Lower leg skin (tissue), 4 donors: ENCODE results near the gene SLC2A4. TPM values are rescaled to one million over a fixed set of nuclear protein-coding genes. Genes with fewer than 3 reads are reported as not detected.

Experiments
- DNase-seq, 2 donors: peaks; one replicate each; pipeline ENCODE4 v3.0.0-alpha.2; 2019; ENCODE audit warnings: low spot score in 2 of 2
- H3K4me3 ChIP-seq: fragments of 200-600 bp; sonication (generic); 2 replicates; pipeline ENCODE4 v1.5.1; 2017; ENCODE audit warnings: mild to moderate bottlenecking, low read depth; ENCODE audit not compliant: poor library complexity, severe bottlenecking
- POLR2A ChIP-seq, 2 donors: fragments of 450-650 bp; IDR thresholded peaks; one replicate each; pipeline ENCODE4 v1.6.1; 2016 to 2017; ENCODE audit warnings: antibody characterized with exemption in 2 of 2, mild to moderate bottlenecking in 1 of 2, moderate library complexity in 1 of 2
- WGBS, 2 donors: methylation state at CpG; one replicate each; pipeline ENCODE4 v1.1.5; 2018; 5-methylcytosine and 5-hydroxymethylcytosine counted together
- intact Hi-C: fragments of 100-400 bp; cut with DNase I; formaldehyde crosslinking; loops from one replicate; pipeline ENCODE4 v1.15.0; 2023; ENCODE audit warnings: low total_unique reads
- total RNA-seq, 4 donors: library from RNA; depleted of rRNA; stranded (reverse); fragments of >200 nt; gene quantifications; one replicate each; pipeline ENCODE4 v1.1.0, GENCODE V29; 2016
- TF ChIP-seq, protein P1 (sequence below), 3 donors: fragments of 450-650 bp; IDR thresholded peaks; one replicate each; pipeline ENCODE4 v1.5.1; 2016; ENCODE audit warnings: antibody characterized with exemption in 3 of 3, mild to moderate bottlenecking in 3 of 3, moderate library complexity in 2 of 3

SLC2A4 gene
- total RNA-seq, 4 donors from 2014 or later, result 4.3 to 13.6 (median 8.4) TPM

GRCh38 chr17:7258731-7259554, 22.6 kb upstream of the SLC2A4 start:
- TF ChIP-seq, protein P1, sequence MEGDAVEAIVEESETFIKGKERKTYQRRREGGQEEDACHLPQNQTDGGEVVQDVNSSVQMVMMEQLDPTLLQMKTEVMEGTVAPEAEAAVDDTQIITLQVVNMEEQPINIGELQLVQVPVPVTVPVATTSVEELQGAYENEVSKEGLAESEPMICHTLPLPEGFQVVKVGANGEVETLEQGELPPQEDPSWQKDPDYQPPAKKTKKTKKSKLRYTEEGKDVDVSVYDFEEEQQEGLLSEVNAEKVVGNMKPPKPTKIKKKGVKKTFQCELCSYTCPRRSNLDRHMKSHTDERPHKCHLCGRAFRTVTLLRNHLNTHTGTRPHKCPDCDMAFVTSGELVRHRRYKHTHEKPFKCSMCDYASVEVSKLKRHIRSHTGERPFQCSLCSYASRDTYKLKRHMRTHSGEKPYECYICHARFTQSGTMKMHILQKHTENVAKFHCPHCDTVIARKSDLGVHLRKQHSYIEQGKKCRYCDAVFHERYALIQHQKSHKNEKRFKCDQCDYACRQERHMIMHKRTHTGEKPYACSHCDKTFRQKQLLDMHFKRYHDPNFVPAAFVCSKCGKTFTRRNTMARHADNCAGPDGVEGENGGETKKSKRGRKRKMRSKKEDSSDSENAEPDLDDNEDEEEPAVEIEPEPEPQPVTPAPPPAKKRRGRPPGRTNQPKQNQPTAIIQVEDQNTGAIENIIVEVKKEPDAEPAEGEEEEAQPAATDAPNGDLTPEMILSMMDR (IDR thresholded peaks at IDR 0.05), result no peak
- TF ChIP-seq POLR2A (IDR thresholded peaks at IDR 0.05), result no peak
- WGBS, 2 donors, result 46 to 59% methylated on average over 7 of the region's 7 CpGs
- intact Hi-C loops, result no loop called here
- no peak for DNase-seq
- no peak overlapping the region for H3K4me3 ChIP-seq

DNA sequence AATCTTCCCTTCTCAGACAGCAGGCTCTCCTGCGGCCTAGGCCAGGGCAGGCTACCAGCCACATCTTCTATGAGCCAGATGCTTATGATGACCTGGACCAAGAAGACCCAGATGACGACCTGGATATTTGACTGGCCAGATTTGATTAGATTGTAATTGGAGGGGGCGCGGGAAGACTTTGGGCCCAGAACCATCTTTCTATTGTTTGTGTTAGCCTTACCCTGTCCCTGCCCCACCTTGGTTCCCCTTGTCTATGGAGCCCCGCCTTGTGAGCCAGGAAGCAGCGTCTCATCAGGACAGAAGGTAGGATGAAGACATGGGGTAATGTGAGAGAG, 22.0 kb upstream of the SLC2A4 start:
- DNase-seq, result no peak
- intact Hi-C loops, result no loop called here
- WGBS, 2 donors, result 87 to 91% methylated on average over 6 of the region's 6 CpGs
- no peak overlapping the region for H3K4me3 ChIP-seq
- TF ChIP-seq POLR2A (IDR thresholded peaks at IDR 0.05), result no peak
- TF ChIP-seq, protein P1 (IDR thresholded peaks at IDR 0.05), result no peak

DNA sequence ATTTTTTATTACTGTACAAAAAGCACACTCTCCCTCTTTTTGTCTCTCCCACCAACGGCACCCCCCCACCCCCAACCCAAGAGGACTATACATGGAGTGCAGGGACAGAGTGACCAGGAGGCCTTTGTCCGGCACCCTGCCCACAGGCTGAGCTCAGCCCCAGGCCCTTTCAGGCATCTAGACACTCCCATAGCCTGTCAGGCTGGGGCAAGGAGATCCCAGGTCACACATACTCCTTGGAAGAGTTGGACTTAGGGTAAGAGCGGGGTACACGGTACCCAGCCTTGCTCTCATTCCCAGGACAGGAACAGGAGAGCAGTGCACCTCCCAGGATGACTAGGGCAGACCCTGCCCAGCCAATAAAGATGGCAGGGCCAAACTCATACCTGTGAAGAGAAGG, 21.4 kb upstream of the SLC2A4 start:
- WGBS, 2 donors, result 78 to 79% methylated on average over 4 of the region's 4 CpGs

DNA sequence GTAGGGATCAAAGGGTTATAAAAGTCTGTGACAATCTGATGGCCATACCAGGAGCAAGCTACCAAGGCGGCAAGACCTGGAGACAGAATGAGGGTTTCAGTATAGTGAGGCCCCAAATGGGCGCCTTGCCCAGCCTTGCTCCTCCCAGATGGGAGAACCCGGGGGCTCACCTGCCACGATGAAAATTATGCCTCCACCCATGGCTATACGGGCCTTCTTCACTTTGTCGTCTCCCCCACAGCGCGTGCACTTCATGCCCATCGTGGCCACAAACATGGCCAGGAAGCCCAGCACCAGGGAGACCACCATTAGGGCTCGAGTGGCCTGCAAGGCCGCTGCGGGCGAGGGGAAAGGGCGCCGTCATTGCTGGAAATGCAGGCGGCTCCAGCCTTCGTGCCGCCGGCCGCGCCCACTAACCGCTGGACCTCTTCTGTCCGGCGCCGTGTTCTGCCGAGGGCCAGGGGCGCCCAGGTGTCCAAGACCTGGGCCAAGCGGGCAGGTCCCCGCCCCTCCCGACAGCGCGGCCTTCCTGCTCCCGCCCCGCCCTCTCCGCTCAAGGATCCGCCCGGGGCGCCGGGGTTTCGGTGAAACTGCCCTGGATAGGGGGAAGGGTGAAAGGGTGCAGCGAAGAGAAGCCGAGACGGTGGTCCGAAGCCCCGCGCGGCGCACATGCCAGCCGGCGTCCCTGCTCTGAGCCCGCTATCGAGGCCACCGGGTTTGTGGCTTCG, 20.7 kb upstream of the SLC2A4 start:
- TF ChIP-seq, protein P1 (IDR thresholded peaks at IDR 0.05), result no peak
- TF ChIP-seq POLR2A (IDR thresholded peaks at IDR 0.05), result no peak
- peak overlapping the region; percentile 13 for H3K4me3 ChIP-seq
- intact Hi-C loops, result no loop called here
- 10 to 12% methylated on average over 27 to 46 of the region's 54 CpGs for WGBS, 2 donors
- DNase-seq, result no peak

More for the DNA sequence above, 21.4 kb upstream of the SLC2A4 start:
- DNase-seq, result no peak
- TF ChIP-seq POLR2A (IDR thresholded peaks at IDR 0.05), result no peak
- TF ChIP-seq, protein P1 (IDR thresholded peaks at IDR 0.05), result no peak
- intact Hi-C loops, result no loop called here
- no peak overlapping the region for H3K4me3 ChIP-seq

- H3K4me3 ChIP-seq, result peak overlapping the region; percentile 13
- 15 to 18% methylated on average over 25 to 42 of the region's 71 CpGs for WGBS, 2 donors
- no peak for TF ChIP-seq POLR2A (IDR thresholded peaks at IDR 0.05)
- TF ChIP-seq, protein P1 (IDR thresholded peaks at IDR 0.05), result no peak
- no peak for DNase-seq
- intact Hi-C loops, result no loop called here
Measured at GRCh38 chr17:7261379-7262191, 19.9 kb upstream of the SLC2A4 start.
